Natural killer cell (primary cell): ENCODE results near the gene CAPN11. TPM values are rescaled to one million over a fixed set of nuclear protein-coding genes. Genes with fewer than 3 reads are reported as not detected.

Source experiments
- ATAC-seq, 3 donors: fragments of 150-1000 bp in 2 of 3; fragments of 200-7000 bp in 1 of 3; cut with Tn5 transposase; 1 replicate in 1 of 3; 2 replicates in 2 of 3; pipeline ENCODE4 v1.10.0; 2021; ENCODE audit warnings: mild to moderate bottlenecking in 2 of 3, moderate library complexity in 2 of 3
- DNase-seq, 2 donors: peaks; one replicate each; pipeline versions ENCODE4 v3.0.0 to v3.0.0-alpha.2; 2013 to 2021; ENCODE audit warnings: mixed read lengths in 1 of 2
- H3K27ac ChIP-seq: one replicate; pipeline ENCODE4 v1.5.1; 2013; ENCODE audit warnings: mild to moderate bottlenecking, low read length
- H3K27me3 ChIP-seq: one replicate; pipeline ENCODE4 v1.6.1; 2013; ENCODE audit warnings: low read length; ENCODE audit not compliant: control insufficient read depth, insufficient read depth
- H3K36me3 ChIP-seq: one replicate; pipeline ENCODE4 v1.6.1; 2013; ENCODE audit warnings: low read length; ENCODE audit not compliant: control insufficient read depth, insufficient read depth
- H3K4me1 ChIP-seq: one replicate; pipeline ENCODE4 v1.6.1; 2013; ENCODE audit warnings: low read length; ENCODE audit not compliant: control insufficient read depth, insufficient read depth
- H3K4me3 ChIP-seq: one replicate; pipeline ENCODE4 v1.5.1; 2013; ENCODE audit warnings: low read length
- H3K9me3 ChIP-seq: one replicate; pipeline ENCODE4 v1.6.1; 2013; ENCODE audit warnings: low read length; ENCODE audit not compliant: control insufficient read depth, insufficient read depth
- H3K27ac Mint-ChIP-seq, 2 donors: one replicate each; pipeline ENCODE4 v1.8.0; 2022; ENCODE audit warnings: mild to moderate bottlenecking in 2 of 2, mixed read lengths in 2 of 2, moderate library complexity in 1 of 2
- H3K27me3 Mint-ChIP-seq, 2 donors: one replicate each; pipeline ENCODE4 v1.8.0; 2022; ENCODE audit warnings: low read depth in 2 of 2, mixed read lengths in 2 of 2
- H3K36me3 Mint-ChIP-seq: one replicate; pipeline ENCODE4 v1.8.0; 2022; ENCODE audit warnings: mixed read lengths
- H3K4me1 Mint-ChIP-seq, 2 donors: one replicate each; pipeline ENCODE4 v1.8.0; 2022; ENCODE audit warnings: mixed read lengths in 2 of 2
- H3K4me3 Mint-ChIP-seq: one replicate; pipeline ENCODE4 v1.8.0; 2022; ENCODE audit warnings: mild to moderate bottlenecking, moderate library complexity, mixed read lengths
- H3K9me3 Mint-ChIP-seq, 2 donors: one replicate each; pipeline ENCODE4 v1.8.0; 2022; ENCODE audit warnings: mixed read lengths in 2 of 2
- WGBS: methylation state at CpG from one replicate; pipeline ENCODE4 v1.1.7; 2013; ENCODE audit warnings: missing lambda C conversion rate; ENCODE audit not compliant: insufficient coverage; 5-methylcytosine and 5-hydroxymethylcytosine counted together
- intact Hi-C: fragments of 100-400 bp; cut with micrococcal nuclease; formaldehyde crosslinking; loops from one replicate; pipeline ENCODE4 v1.14.2; 2022
- total RNA-seq, 4 donors: library from RNA; stranded (reverse); fragments of 120-200 nt in 1 of 4; gene quantifications; one replicate each; pipeline versions ENCODE4 v1.2.3 to v1.2.4, GENCODE V29; 2013 to 2022
- TF ChIP-seq, protein P1 (sequence below): fragments of 200-600 bp; IDR thresholded peaks from one replicate; pipeline ENCODE4 v1.8.0; 2022; ENCODE audit warnings: antibody characterized with exemption

CAPN11 gene
- total RNA-seq, 3 donors from 2014 or later (not counting 1 experiment from before 2014, with no cell fraction given), result not detected

DNA sequence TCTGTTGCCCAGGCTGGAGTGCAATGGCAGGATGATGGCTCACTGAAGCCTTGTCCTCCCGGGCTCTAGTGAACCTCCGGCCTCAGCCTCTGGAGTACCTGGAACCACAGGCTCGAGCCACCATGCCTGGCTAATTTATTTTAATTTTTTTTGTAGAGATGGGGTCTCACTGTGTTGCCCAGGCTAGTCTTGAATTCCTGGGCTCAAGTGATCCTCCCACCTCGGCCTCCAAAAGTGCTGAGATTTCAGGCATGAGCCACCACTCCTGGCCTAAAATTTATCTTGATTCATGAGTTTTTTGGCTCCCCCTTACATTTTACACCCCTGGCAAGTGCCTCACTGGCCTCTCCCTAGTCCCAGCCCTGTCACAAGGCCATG is 62.3 kb downstream of the CAPN11 start:
- WGBS, result 96% methylated on average over 4 of the region's 4 CpGs
- TF ChIP-seq, protein P1, sequence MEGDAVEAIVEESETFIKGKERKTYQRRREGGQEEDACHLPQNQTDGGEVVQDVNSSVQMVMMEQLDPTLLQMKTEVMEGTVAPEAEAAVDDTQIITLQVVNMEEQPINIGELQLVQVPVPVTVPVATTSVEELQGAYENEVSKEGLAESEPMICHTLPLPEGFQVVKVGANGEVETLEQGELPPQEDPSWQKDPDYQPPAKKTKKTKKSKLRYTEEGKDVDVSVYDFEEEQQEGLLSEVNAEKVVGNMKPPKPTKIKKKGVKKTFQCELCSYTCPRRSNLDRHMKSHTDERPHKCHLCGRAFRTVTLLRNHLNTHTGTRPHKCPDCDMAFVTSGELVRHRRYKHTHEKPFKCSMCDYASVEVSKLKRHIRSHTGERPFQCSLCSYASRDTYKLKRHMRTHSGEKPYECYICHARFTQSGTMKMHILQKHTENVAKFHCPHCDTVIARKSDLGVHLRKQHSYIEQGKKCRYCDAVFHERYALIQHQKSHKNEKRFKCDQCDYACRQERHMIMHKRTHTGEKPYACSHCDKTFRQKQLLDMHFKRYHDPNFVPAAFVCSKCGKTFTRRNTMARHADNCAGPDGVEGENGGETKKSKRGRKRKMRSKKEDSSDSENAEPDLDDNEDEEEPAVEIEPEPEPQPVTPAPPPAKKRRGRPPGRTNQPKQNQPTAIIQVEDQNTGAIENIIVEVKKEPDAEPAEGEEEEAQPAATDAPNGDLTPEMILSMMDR, result no peak
- Mint-ChIP-seq H3K27ac (peak overlapping the region in 1 of 2 donors; percentile 65), H3K9me3 (no peaks in the 10 kb centered on the region), H3K4me3 (peak overlapping the region; percentile 37), H3K4me1 (peaks cover 16 to 37% of the 10 kb centered on the region in 2 donors), H3K27me3 (peaks cover 0 to 8% of the 10 kb centered on the region in 2 donors), H3K36me3 (no peaks in the 10 kb centered on the region)
- intact Hi-C loops, result loop anchor here (1.0 to 5.0 kb wide), 2 partner anchors 16 to 49 kb away; no protein-coding TSS in a partner anchor
- Histone ChIP-seq H3K9me3 (no peaks in the 10 kb centered on the region), H3K4me1 (peaks cover 33% of the 10 kb centered on the region), H3K27ac (no peak overlapping the region), H3K4me3 (no peak overlapping the region), H3K36me3 (no peaks in the 10 kb centered on the region), H3K27me3 (no peaks in the 10 kb centered on the region)
- DNase-seq (no peak), ATAC-seq (no peak)

DNA sequence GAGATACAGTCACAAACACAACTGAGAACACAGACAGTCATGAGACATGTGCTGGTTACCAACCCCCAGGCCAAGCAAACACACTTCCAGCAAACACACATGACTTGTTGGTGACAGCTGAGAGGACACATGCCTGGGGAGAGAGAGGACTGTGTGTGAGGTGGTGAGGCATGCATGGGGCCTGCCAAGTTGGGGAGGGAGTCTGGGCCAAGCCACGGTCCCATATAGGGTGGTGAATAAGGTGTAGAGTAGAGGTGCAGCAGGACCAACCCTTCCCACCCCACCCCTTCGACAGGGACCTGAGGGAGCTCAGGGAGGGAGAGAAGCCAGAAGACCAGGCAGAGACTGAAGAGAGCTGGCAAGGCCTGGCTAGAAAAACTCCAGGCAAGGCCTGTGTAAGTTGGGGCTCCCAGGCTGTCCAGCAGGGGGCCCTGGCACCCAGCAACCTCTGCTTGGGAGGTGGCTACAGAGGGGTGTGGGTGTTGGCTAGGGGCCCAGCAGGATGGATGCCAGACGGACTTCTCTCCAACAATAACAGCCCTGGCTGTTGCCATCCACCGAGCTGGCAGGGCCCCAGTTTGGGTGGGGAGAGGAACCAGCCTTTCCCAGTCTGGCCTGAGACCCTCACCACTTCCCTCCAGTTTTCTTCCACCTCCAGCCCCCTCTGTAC is 62.8 kb downstream of the CAPN11 start:
- intact Hi-C loops, result loop anchor here (1.0 to 5.0 kb wide), 2 partner anchors 16 to 49 kb away; no protein-coding TSS in a partner anchor
- Histone ChIP-seq H3K4me1 (peaks cover 33% of the 10 kb centered on the region), H3K4me3 (no peak overlapping the region), H3K27ac (no peak overlapping the region), H3K27me3 (no peaks in the 10 kb centered on the region), H3K9me3 (no peaks in the 10 kb centered on the region), H3K36me3 (no peaks in the 10 kb centered on the region)
- peaks cover 0 to 8% of the 10 kb centered on the region in 2 donors for H3K27me3 Mint-ChIP-seq
- 33% methylated on average over 1 of the region's 4 CpGs for WGBS
- H3K9me3 Mint-ChIP-seq, result no peaks in the 10 kb centered on the region
- TF ChIP-seq, protein P1, result peak; percentile 80
- DNase-seq, result peak; percentile 61 to 87
- H3K36me3 Mint-ChIP-seq, result no peaks in the 10 kb centered on the region
- ATAC-seq, result peak; percentile 62 to 78 (median 64)
- peak overlapping the region in 1 of 2 donors; percentile 65 for H3K27ac Mint-ChIP-seq
- peak overlapping the region; percentile 37 for H3K4me3 Mint-ChIP-seq
- H3K4me1 Mint-ChIP-seq, result peaks cover 16 to 37% of the 10 kb centered on the region in 2 donors

DNA sequence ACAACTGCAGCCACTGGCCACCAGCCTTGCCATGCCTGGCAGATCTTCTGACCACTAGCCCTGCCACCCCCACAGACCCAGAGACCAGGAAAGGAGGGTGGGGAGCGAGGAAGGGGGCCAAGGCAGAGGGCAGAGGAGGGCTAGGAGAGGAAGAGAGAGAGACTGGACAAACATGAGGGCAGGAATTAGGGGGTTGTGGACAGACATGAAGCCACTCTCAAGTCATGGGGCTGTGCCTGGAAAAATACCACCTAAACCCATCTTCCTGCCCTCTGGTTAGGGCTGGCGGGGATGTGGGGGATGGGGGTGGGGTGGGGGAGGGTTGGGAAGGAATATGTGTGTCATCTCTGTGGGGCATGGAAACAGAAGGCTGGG is 63.3 kb downstream of the CAPN11 start:
- ATAC-seq, result no peak
- Histone ChIP-seq H3K27ac (no peak overlapping the region), H3K4me1 (peaks cover 33% of the 10 kb centered on the region), H3K27me3 (no peaks in the 10 kb centered on the region), H3K36me3 (no peaks in the 10 kb centered on the region), H3K4me3 (no peak overlapping the region), H3K9me3 (no peaks in the 10 kb centered on the region)
- Mint-ChIP-seq H3K27me3 (peaks cover 0 to 8% of the 10 kb centered on the region in 2 donors), H3K27ac (peak overlapping the region in 1 of 2 donors; percentile 65), H3K4me3 (peak overlapping the region; percentile 10), H3K36me3 (no peaks in the 10 kb centered on the region), H3K4me1 (peaks cover 16 to 37% of the 10 kb centered on the region in 2 donors), H3K9me3 (no peaks in the 10 kb centered on the region)
- TF ChIP-seq, protein P1, result no peak
- no peak for DNase-seq
- no CpG with 5 or more reads among the region's 2 CpGs for WGBS
- intact Hi-C loops, result loop anchor here (1.0 to 5.0 kb wide), 2 partner anchors 15 to 50 kb away; no protein-coding TSS in a partner anchor
